ENCODE results near the gene CELA1.
A peak's percentile ranks its signal among the peaks of the same experiment; 100 is the strongest.
"Not testable (repeated sequence)": the region's sequence is repeated elsewhere in the genome, so short reads cannot be mapped to it uniquely, and the experiment has no call there.

The CELA1 gene

GRCh38 chr12:51343201-51343600 lies 3.3 kb downstream of the CELA1 start:
- no peak for DNase-seq

- no peak for DNase-seq
These were observed 4.1 kb downstream of the CELA1 start for GRCh38 chr12:51342416-51342815.

- DNase-seq = peak; percentile 67
These were observed 5.0 kb downstream of the CELA1 start for GRCh38 chr12:51341251-51342007.

- DNase-seq = no peak
These were observed 6.7 kb downstream of the CELA1 start for GRCh38 chr12:51339750-51340149.

GRCh38 chr12:51337336-51337735 lies 9.1 kb downstream of the CELA1 start:
- DNase-seq = not testable (repeated sequence)

- no peak for DNase-seq
These were observed 10.5 kb downstream of the CELA1 start for GRCh38 chr12:51335931-51336330.

- DNase-seq = no peak
These were observed 11.7 kb downstream of the CELA1 start for GRCh38 chr12:51334764-51335163.

- DNase-seq = no peak
These were observed 12.9 kb downstream of the CELA1 start for GRCh38 chr12:51333536-51333935.

- DNase-seq = no peak
These were observed 16.3 kb downstream of the CELA1 start for GRCh38 chr12:51330186-51330585.

- DNase-seq = no peak
These were observed 16.7 kb downstream of the CELA1 start for GRCh38 chr12:51329742-51330141.

GRCh38 chr12:51328587-51328986 lies 17.9 kb downstream of the CELA1 start:
- DNase-seq = no peak

GRCh38 chr12:51326698-51327439 lies 19.6 kb downstream of the CELA1 start:
- no peak for DNase-seq

- no peak for DNase-seq
These were observed 21.5 kb downstream of the CELA1 start for GRCh38 chr12:51324953-51325352.

GRCh38 chr12:51323966-51324895 lies 22.2 kb downstream of the CELA1 start, which contains the start of gene BIN2:
TSS of gene BIN2 (minus strand) at chr12:51324174. CDS start at chr12:51324102, 72 bp downstream.
- DNase-seq = no peak

- DNase-seq = no peak
These were observed 23.0 kb downstream of the CELA1 start for GRCh38 chr12:51323317-51323960.

- DNase-seq = no peak
These were observed 24.0 kb downstream of the CELA1 start for GRCh38 chr12:51322452-51322851.

- DNase-seq = no peak
These were observed 24.6 kb downstream of the CELA1 start for GRCh38 chr12:51321882-51322281.

GRCh38 chr12:51320695-51321320 lies 25.7 kb downstream of the CELA1 start:
- no peak for DNase-seq

GRCh38 chr12:51320311-51320694 lies 26.2 kb downstream of the CELA1 start:
- no peak for DNase-seq

- DNase-seq = no peak
These were observed 27.5 kb downstream of the CELA1 start for GRCh38 chr12:51318846-51319599.

Data from right kidney (tissue), 1 donor.